HG03108 (cell line): Measurements from ENCODE around the gene CRYAA.

Experiments
- ATAC-seq: cut with Tn5 transposase; IDR thresholded peaks from one replicate; pipeline ENCODE4 v1.9.1; 2021; ENCODE audit warnings: moderate library complexity; ENCODE audit not compliant: unreplicated experiment

Gene CRYAA

DNA sequence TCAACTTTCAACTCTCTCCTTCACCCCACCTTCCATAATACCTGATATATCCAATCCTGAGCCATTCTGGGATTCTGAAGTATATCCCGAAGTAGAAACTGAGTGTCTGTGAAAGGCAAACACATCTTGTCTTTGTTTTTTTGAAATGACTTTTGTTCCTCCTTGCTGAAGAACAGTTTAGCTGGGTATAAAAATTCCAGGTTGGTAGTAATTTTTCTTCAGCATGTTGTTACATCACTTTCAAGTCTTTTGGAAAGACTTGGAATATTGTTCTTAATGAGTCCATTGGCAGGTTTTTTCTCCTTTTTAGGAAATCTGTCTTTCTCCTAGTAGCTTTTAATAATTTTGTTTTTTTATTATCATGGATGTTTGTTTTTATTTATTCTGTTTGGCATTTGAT is 32.7 kb downstream of the CRYAA start:
- ATAC-seq: no peak

DNA sequence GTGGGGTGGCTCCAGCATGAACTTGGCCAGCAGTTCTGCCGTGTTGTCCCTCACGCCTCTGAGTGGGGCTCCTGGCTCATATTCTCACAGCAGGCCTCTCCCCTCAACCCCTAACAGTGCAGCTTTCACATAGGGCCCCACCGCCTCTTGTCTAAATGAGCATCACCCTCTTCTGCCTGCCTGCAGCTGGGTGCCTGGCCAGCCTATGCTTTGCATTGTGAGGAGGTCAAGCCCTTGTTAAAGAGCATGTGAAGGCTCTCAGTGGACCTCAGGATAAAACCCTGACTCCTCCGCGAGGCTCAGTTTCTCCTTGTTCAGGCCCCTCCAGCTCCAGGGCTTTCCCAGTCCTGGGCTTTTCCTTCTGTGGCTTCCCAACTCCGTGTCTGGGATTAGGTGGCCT is 34.8 kb downstream of the CRYAA start:
- ATAC-seq: no peak

DNA sequence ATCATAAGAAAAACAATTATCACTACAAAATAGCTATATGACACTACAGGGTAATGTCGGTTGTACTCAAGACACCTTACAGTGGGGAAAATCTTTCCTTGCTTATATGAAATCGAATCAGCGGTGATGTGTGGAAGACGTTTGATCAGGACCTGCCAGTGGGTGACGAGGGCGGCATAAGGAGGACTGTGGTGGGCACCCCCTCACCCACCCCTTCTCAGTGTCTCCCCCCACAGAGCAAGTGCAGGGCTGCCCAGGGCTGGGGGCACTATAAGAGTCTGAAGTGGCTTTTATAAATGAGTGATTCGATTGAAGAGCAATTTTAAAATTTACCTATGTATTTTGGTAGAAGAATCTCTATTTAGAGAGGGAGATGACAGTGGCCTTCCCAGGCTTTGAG is 35.8 kb downstream of the CRYAA start:
- no peak for ATAC-seq

DNA sequence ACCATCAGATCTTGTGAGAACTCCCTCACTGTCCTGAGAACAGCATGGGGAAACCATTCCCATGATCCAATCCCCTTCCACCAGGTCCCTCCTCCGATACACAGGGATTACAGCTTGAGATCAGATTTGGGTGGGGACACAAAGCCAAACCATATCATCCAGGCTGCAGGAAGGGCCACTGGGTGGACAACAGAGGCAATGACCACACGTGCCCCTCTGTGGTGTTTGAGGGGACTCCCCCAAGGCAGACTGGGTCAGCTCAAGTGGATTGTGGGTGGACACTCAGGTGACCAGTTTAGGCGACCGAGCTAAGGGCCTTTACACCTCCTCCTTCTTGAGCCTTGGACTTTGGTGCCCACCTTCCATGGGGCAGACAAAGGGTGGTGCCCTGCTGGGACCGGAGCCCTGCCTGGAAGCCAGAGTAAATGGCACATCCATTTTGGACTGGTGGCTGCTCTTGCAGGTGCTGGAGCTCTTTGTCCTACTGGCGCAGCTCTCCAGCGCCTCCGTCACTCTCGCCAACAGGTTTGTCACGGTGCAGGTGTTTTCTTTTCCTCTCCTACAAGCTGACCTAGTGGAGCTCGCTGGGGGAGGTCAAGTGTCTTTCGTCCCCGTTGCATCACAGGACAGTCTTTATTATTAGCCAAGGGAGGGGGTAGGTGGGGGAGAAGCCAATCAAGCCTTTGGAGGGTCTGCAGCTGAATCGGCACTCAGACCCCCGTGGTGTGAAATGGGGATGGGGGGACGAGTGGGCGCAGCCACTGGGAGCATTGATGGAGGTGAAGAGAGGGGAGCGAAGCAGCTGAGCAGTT is 37.6 kb downstream of the CRYAA start:
- no peak for ATAC-seq

DNA sequence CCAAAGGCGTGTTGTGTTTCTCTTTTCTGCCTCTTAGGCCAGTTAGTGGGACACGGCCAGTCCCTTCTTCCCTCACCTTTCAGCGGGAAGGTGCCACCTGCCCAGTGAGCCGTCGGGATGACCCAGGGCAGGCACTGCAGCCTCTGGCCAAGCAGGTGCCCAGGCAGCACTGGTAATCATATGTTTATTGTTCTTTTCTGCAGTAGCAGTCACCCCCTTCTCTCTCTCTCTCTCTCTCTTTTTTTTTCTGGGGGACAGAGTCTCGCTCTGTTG is 38.2 kb downstream of the CRYAA start:
- no peak for ATAC-seq

DNA sequence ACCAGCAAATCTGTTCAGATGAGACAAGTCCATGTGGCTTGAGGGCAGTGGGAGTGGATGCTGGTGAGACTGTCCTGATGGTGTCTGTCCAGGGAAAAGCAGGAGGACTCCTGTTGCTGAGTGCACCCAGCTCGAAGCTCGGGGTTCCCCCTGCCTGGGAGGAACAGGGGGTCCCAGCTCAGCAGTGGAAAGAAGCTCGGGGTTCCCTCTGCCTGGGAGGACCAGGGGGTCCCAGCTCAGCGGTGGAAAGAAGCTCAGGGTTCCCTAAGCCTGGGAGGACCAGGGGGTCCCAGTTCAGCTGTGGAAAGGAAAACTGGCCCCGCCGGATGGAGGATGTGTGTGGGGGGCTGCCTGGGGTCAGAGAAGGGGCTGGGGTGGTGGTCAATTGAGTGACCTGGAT is 39.1 kb downstream of the CRYAA start:
- ATAC-seq: no peak

DNA sequence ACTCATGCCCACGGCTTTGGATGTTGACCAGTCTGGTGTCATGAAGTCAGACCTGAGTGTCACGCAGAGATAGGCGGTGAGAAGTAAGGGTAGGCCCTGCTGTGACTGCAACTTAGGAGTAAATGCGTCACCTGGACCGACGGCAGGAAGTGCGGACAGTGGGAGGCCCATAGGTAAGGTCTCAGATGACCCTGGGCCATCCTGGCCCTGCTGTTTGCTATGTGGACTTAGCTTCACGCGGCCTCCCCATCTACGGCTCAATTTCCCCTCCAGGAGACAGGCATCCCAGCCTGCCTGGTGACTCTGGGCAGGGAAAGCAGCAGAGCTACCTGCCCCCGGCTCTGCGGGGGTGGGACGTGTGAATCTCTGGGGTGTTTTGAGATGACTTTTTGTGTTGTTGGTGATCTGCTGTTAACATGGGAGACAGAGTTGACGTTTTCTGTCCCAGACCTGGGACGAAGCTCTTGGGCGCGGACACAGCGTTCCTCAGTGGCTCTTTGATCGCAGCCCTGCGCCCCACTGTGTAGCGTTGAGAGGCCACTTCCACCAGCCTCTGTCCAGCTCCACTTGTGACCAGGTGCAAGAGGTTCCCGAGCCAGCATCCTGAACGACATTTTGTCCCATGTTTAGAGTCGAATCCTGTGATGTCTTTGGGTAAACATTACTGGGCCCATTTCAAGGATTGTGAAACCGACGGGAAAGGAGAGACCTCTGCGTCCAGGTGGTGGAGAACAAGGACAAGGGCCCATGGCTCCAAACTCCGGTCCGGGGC is 39.9 kb downstream of the CRYAA start:
- ATAC-seq: no peak

DNA sequence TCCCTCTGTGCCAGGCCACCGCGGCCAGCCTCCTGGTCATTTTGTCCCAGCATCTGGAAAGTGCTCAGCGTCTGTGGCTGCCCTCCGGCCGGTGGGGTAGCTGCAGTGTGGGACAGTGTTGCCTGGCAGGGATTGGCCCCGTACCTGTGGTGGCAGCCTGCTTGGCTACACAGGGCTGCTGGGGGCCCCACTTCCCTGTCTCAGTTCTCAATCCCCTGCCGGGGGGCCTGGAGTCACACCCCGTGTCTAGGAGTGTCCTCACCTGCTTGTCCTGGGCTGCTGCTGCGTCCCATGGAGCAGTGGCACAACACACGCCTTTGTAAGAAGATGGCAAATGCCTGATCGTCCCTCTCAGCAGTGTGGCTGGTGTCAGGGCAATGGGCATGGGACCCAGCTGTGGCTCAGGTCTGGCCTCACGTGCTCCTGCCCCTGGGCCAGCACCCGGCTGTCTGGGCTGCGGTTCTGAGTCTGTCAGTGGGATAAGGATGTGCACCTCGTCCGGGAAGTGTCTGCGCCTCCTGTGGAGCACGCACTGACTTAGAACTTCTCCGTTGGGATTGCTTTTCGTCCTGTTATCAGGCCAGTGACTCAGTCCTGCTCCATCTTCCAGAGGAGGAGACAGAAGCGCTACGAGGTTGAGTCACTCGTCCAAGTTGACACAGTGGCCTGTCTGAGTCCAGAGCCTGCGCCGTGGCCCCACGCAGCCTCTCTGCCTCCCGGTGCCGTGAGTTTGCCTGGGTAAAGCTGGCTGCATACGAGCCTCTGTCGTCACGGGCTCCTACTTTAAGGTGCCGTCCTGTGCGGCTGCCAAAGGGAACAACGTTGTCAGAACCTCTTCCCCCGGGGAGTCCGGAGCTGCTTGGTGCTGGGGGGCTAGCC is 41.0 kb downstream of the CRYAA start:
- no peak for ATAC-seq

DNA sequence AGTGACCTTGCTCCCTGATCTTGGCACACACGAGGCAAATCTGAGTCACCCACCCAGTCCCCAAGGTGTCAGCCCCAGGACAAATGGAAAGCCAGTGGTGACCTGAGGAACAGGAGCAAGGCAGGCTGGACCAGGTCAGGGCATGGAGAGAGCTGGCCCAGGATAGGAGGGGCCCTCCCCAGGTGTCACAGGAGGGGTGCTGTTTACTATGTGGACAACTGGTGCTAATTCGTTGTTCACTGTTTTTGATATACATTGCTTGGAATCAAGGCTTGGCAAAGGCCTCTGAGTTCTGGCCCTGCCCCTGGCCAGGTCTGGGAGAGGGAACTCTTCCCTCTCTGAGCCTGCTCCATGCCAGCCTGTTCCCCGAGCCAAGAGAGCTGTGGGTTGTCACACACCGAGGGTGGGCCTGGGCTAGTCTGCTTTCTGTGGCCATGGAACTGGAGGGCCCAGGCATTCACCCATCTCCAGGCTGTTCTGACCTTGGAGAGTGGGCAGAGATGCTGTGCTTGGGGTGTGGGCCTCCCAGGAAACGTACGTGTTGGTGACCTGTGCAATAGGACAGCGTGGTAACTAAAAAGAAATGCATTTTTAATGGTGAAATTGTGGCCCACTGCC is 41.8 kb downstream of the CRYAA start:
- ATAC-seq: no peak

DNA sequence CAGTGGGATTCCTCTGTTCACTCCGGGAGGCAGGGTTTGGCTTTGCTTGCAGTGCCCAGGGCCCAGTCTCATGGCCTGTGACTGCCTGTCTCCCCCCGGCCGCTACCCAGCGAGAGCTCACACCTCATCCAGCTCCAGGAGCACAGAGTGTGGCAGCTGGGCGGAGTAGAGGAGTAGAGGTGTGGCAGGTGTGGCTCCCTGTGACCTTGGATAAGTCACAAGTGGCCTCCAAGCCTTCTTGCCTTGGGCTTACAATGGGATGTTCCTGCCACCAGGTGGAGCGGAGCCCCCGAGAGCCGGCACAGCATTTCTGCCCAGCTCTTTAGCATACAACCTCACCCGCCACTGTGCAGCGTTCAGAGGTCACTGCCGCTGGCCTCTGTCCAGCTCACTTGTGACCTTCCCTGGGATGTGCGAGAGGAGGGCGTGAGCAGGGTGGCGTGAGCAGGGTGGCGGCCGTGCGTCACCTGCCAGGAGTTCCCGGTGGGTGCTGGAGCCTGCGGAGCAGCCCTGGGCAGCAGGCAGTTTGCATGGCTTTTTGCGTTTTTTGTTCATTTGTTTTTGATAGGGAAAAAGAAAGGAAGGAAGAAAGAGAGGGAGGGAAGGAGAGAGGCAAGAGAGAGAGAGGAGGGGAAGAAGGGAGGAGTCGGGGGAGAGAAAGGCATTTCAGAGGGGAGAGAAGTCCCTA is 42.4 kb downstream of the CRYAA start:
- no peak for ATAC-seq

DNA sequence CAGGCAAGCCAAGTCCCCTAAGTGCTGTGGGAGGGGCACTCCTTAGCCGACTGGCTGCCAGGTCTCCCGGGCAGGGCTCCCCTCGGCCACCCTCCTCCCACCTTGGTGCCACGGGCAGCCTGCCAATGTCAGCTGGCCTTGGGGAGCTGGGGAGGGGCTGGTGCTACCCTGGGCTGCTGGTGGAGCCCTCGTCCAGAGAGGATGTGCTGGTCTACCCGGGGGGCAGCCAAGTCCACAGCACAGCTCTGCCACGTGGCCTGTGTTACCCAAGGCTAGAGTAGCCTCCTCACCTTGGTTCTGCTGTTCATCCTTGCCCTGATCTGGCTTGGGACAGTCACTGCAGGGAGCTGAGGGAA is 42.9 kb downstream of the CRYAA start:
- ATAC-seq: no peak
